ENCODE data around the gene CA11.

CA11 gene

GRCh38 chr19:48628486-48629296 lies 17.3 kb downstream of the CA11 start:
- DNase-seq (ENCODE audit: low read depth) = no peak

- DNase-seq (ENCODE audit: low read depth) = no peak
These were observed 18.1 kb downstream of the CA11 start for GRCh38 chr19:48627865-48628314.

DNA sequence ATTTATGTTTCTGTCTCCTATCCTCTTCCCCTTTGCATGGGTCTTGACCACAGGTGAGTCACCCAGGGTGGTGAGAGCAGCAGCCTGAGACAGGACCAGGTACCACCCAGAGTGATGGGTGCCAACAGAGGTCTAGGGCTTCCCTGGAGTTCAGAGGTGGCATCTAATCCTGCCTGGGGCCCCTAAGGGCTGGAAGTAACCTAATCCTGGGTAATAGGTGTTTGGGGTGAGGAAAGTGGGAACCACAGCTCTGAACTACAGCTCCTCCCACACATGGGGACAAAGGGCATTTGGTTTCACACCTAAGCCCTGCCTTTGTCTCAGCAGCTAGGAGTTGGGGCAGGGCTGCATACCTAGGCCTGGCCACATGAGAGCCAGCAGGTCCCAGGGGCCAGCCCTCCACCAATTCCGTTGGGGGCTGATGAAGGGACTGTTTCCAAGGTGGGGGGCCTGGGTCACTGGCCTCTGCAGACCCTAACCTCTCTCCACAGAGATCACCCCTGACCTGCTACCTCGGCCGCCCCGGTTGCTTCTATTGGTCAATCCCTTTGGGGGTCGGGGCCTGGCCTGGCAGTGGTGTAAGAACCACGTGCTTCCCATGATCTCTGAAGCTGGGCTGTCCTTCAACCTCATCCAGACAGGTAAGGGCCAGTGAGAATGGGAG lies 18.7 kb downstream of the CA11 start:
- DNase-seq (ENCODE audit: low read depth) = no peak

DNA sequence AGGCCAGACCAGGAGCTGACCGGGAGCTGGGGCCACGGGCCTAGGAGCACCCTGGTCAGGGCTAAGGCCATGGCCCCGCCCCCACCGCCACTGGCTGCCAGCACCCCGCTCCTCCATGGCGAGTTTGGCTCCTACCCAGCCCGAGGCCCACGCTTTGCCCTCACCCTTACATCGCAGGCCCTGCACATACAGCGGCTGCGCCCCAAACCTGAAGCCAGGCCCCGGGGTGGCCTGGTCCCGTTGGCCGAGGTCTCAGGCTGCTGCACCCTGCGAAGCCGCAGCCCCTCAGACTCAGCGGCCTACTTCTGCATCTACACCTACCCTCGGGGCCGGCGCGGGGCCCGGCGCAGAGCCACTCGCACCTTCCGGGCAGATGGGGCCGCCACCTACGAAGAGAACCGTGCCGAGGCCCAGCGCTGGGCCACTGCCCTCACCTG lies 20.1 kb downstream of the CA11 start:
- no peak for DNase-seq (ENCODE audit: low read depth)

GRCh38 chr19:48624791-48625723 lies 20.9 kb downstream of the CA11 start:
- DNase-seq (ENCODE audit: low read depth) = no peak

GRCh38 chr19:48624067-48624594 lies 21.9 kb downstream of the CA11 start:
- peak; percentile 76 for DNase-seq (ENCODE audit: low read depth)

GRCh38 chr19:48623556-48624066 lies 22.4 kb downstream of the CA11 start:
- DNase-seq (ENCODE audit: low read depth) = no peak

DNA sequence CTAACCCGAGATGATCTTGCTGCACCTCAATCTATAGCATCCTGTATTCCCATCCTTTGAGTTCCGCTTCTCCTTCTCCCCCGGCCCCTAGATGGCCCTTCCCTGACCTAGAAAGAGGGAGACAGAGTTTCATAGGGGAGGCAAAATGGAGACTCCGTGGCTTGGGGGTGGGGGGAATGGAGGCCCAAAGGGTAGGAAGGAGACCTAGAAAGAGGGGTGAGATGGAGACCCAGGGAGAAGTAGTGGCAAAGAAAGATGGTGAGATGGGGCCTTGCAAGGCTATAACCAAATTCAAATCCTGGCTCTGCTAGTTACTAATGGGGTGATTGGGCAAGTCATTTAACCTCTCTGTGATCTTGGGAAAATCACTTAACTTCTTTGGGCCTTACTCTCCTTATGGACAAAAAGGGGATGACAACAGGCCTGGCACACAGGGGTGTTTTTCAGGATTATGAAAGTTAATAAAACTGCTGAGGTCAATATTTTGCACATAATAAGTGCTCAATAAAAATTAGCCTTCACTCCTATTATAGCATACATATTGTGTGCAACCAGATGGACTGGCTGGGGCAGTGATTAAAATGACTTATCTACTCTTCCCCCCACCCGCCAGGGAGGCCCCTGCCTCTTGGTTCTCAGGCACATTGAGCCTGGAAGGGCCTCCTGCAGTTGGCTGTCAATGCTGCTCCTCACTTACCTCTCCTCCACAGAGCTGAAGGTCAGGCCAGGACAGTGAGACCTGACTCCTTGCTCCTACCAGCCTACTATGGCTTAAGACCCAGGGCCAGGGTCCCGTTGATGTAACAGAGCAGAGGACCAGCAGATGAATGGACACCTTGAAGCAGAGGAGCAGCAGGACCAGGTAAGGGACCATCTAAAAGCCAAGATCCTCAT lies 26.0 kb downstream of the CA11 start:
- no peak for DNase-seq (ENCODE audit: low read depth)

- DNase-seq (ENCODE audit: low read depth) = peak; percentile 99
These were observed 26.9 kb downstream of the CA11 start, which contains the start of the genes RPL18 and SPHK2 for GRCh38 chr19:48618916-48619691. TSS of gene RPL18 (minus strand) at chr19:48619178. CDS start at chr19:48619143, 35 bp downstream. TSS of gene SPHK2 (plus strand) at chr19:48619506. CDS start at chr19:48620515, 1,009 bp downstream.

- DNase-seq (ENCODE audit: low read depth) = no peak
These were observed 27.6 kb downstream of the CA11 start for GRCh38 chr19:48618278-48618915.

DNA sequence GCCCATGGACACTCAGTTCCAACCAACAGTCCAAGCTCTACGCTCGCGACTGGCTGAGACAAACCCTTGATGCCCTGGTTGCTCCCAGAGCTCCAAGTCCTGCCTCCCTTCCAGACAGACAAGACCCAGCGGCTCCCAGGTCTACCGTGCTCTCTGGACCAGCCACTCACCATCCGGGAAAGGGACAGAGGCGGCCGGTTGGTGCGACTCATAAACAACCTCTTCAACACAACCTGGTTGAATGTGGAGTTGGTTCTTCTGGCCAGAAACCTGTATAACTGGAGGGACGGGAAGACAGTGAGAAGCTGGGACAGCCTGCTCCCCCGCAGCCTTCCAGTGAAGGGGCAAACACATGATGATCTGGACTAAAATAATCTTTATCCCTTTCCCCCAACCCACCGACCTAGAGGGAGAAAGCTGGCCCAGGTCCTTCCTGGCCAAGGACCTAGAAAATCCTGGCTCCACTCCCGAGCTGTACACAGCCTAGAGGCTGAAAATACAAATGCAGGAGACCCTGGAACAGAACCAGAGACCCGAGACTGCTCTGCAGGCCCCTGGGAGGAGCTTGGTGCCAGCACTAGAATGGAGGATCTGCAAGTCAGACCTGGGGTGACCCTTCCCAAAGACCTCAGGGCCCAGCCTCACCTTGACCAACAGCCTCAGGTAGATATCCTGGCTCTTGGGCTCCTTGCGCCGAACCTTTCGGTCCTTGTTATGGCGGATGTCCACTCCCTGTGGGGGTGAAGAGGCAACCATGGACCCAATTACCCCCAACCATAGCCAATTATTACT lies 28.6 kb downstream of the CA11 start:
- no peak for DNase-seq (ENCODE audit: low read depth)

DNA sequence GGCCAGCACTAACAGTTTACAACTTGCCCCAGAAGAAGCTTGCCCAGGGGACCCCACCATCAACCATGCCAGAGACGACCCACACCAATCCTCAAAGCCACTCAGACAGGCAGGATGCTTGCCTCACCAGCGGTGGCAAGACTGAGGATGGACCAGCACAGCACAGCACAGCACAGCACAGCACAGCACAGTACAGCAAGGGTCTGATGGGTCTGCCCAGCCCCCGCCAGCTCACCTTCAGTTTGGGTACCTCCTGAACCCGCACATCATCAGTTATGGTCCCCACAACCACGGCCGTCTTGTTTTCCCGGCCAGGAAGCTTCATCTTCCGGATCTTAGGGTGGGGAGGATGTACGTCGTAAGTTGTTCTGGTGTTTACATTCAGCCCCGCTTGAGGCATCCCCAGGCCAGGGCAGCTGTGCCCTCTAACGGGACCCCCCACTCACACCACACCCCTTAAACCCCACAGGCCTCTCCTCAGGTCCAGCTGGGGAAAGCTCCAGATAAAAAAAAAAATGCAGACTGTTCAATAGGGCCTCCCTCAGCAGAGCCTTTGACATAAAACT lies 29.4 kb downstream of the CA11 start:
- DNase-seq (ENCODE audit: low read depth) = no peak

DNA sequence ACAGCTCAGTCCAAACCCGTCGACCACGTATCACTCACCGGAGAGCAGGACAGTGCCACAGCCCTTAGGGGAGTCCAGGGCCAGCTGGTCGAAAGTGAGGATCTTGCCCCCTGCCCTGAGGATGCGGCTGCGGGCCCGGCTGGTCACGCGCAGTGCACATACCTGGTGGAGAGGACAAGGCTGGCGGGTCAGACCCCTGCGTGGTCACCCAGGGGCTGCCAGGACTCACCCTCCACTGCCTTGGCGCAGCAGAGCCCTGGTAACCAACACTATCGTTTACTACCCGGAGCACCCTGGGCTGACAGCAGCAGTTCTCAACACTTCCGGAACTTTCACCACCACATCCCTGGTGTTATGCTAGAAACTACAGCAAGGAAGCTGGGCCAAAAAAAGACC lies 29.9 kb downstream of the CA11 start:
- DNase-seq (ENCODE audit: low read depth) = no peak

DNA sequence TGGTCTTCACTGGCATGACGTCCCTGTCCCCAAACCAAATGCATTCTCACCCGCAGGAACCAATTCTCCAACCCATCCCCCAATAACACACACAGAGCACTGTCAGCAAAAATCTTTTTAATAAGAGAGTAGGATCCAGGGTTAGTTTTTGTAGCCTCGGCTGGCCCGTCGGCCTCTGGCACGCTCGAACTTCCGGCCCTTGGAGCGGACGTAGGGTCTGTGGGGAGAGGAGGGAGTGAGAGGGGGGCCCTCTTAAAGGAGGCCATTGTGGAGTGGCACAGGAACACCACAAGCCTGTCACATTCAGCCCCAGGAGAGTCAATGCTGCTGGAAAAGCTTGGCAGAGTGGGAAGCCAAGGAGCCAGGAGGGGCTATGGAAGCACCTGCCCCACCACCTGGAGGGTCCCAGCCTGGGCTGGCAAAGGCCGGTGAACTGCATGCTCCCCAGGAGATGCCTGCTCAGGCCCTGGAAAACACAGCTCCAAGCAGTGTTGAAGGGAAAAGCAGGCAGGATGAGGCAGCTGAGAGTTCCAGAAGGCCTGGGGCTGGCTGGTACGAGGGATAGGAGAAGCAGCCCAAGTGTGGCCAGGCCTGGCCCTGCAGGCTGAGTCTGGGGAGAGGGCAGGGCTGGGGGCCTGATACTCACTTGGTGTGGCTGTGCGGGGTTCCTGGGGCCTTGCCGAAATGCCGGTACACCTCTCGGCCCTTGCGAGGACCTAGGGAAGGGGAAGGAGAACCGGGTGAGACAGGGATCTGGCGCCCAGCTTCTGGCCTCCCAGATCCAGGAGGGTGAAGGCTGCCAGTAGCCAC lies 30.6 kb downstream of the CA11 start:
- DNase-seq (ENCODE audit: low read depth) = no peak

DNA sequence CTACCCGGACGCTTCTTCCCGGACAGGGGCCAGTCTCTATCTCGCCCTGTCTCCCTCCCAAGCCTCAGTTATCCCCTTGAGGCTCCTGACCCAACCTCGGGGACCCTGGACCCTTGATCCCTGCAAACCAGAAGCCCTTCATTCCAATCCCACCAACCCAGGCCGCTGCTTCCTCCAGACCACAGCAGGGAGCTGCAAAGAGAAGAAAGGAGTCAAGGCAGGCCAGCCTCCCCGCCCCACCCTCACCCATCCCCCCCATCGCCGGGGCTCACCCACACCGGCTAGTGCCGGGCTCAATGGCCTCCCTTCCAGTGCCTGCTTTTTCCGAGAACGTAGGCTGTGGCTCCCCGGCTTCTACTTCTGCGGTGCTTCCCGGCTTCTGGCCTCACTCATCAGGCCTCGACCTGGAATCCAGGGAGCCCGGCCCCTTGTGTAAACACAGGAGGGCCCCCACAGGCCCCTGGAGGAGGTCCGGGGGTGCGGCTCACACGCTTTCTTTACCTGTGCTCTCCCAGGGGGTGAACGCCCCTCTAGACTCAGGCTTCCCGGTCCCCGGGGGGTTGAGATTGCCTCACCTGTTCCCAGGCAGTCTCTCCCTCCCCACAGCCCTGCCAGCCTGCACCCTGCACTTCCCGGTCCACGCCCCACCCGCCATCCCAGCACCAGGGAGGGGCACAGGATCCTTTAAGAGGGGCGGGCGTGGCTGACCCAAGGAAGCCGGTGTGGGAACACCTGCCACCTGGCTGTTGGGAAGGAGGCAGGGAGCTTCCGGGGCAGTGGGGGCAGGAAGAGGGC lies 31.4 kb downstream of the CA11 start, which contains the start of gene FAM83E:
FAM83E (minus strand) TSS at position 641 of the 795 bp plus-strand sequence. CDS start 1,704 bp downstream, outside the sequence.
- no peak for DNase-seq (ENCODE audit: low read depth)

DNA sequence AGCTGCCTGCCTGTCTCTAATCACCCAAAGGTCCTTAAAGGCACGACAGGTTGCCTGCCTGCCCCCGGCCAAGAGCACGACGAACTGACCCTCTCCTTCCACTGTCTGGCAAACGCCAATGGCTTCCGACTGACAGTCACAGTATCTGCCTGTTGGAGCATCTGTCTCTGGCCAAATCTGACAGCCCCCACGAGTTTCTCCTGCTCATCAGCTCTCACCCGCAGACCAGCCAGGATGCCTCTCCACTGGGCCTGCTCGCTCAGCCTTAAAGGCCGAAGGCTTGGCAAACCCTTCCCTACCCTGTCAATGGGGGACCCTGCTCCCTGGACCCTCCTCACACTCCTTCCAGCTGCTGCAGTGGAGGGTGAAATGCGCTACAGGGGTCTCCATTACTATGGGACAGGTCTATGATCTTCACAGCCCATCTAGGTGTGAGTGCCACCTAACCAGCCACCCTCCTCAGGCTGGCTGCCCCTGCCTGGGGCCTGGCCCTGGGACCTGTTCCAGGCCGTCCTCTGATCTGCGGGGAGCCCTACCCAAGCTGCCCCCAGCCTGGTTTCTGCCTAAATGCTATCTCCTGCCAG lies 32.0 kb downstream of the CA11 start:
- DNase-seq (ENCODE audit: low read depth) = no peak

Measured in non-pigmented ciliary epithelial cell (primary cell).